Central memory CD8-positive, alpha-beta T cell (primary cell): Measurements from ENCODE around the gene MTHFSD.
A peak's percentile ranks its signal among the peaks of the same experiment; 100 is the strongest.

Experiments
- ATAC-seq: fragments of 150-1000 bp; cut with Tn5 transposase; replicated peaks from 2 replicates; pipeline ENCODE4 v1.10.0; 2022; ENCODE audit warnings: mild to moderate bottlenecking, moderate FRiP score, moderate number of reproducible peaks; ENCODE audit not compliant: poor library complexity, severe bottlenecking; ENCODE audit errors: extremely low read depth
- DNase-seq, 2 donors: peaks; one replicate each; pipeline ENCODE4 v3.0.0; 2021; ENCODE audit warnings: low spot score in 2 of 2
- H3K27ac Mint-ChIP-seq: one replicate; pipeline ENCODE4 v1.8.0; 2022; ENCODE audit warnings: low read depth, mild to moderate bottlenecking, moderate library complexity, mixed read lengths
- H3K27me3 Mint-ChIP-seq: one replicate; pipeline ENCODE4 v1.8.0; 2022; ENCODE audit warnings: mixed read lengths
- H3K36me3 Mint-ChIP-seq: one replicate; pipeline ENCODE4 v1.8.0; 2022; ENCODE audit warnings: mild to moderate bottlenecking, moderate library complexity, mixed read lengths; ENCODE audit not compliant: insufficient read depth
- H3K4me1 Mint-ChIP-seq: one replicate; pipeline ENCODE4 v1.8.0; 2022; ENCODE audit warnings: mixed read lengths
- H3K4me3 Mint-ChIP-seq: one replicate; pipeline ENCODE4 v1.8.0; 2022; ENCODE audit warnings: mild to moderate bottlenecking, moderate library complexity, mixed read lengths
- H3K9me3 Mint-ChIP-seq: one replicate; pipeline ENCODE4 v1.8.0; 2022; ENCODE audit warnings: mixed read lengths

MTHFSD gene

GRCh38 chr16:86571530-86571915 is 16.5 kb upstream of the MTHFSD start:
- Mint-ChIP-seq H3K27ac (no peak overlapping the region), H3K27me3 (peaks cover 82% of the 10 kb centered on the region), H3K36me3 (peaks cover 2% of the 10 kb centered on the region), H3K9me3 (no peaks in the 10 kb centered on the region), H3K4me3 (no peak overlapping the region), H3K4me1 (peaks cover 6% of the 10 kb centered on the region)
- DNase-seq: no peak
- no peak for ATAC-seq

GRCh38 chr16:86570558-86571529 is 15.8 kb upstream of the MTHFSD start:
- Mint-ChIP-seq H3K4me1 (peaks cover under 1% of the 10 kb centered on the region), H3K27ac (no peak overlapping the region), H3K9me3 (no peaks in the 10 kb centered on the region), H3K27me3 (peaks cover 76% of the 10 kb centered on the region), H3K36me3 (peaks cover 2% of the 10 kb centered on the region), H3K4me3 (no peak overlapping the region)
- no peak for DNase-seq
- no peak for ATAC-seq

GRCh38 chr16:86569701-86570447 is 14.8 kb upstream of the MTHFSD start:
- no peak for ATAC-seq
- peaks cover 2% of the 10 kb centered on the region for H3K36me3 Mint-ChIP-seq
- H3K9me3 Mint-ChIP-seq: no peaks in the 10 kb centered on the region
- DNase-seq: no peak
- H3K27ac Mint-ChIP-seq: no peak overlapping the region
- H3K27me3 Mint-ChIP-seq: peaks cover 76% of the 10 kb centered on the region
- H3K4me3 Mint-ChIP-seq: no peak overlapping the region
- no peaks in the 10 kb centered on the region for H3K4me1 Mint-ChIP-seq

GRCh38 chr16:86568677-86569623 is 13.9 kb upstream of the MTHFSD start:
- no peak overlapping the region for H3K27ac Mint-ChIP-seq
- no peaks in the 10 kb centered on the region for H3K9me3 Mint-ChIP-seq
- peaks cover 76% of the 10 kb centered on the region for H3K27me3 Mint-ChIP-seq
- no peak for ATAC-seq
- no peak for DNase-seq
- H3K4me1 Mint-ChIP-seq: peaks cover 9% of the 10 kb centered on the region
- H3K36me3 Mint-ChIP-seq: peaks cover 2% of the 10 kb centered on the region
- H3K4me3 Mint-ChIP-seq: peak overlapping the region; percentile 20

- peak overlapping the region; percentile 41 for H3K27ac Mint-ChIP-seq
- H3K4me1 Mint-ChIP-seq: peaks cover 15% of the 10 kb centered on the region
- no peak for DNase-seq
- H3K27me3 Mint-ChIP-seq: peaks cover 73% of the 10 kb centered on the region
- no peak for ATAC-seq
- peak overlapping the region; percentile 36 for H3K4me3 Mint-ChIP-seq
- H3K36me3 Mint-ChIP-seq: peaks cover 2% of the 10 kb centered on the region
- no peaks in the 10 kb centered on the region for H3K9me3 Mint-ChIP-seq
Observed at GRCh38 chr16:86567701-86568581, 12.9 kb upstream of the MTHFSD start.

- no peak for ATAC-seq
- H3K27me3 Mint-ChIP-seq: peaks cover 65% of the 10 kb centered on the region
- H3K4me3 Mint-ChIP-seq: peak overlapping the region; percentile 36
- DNase-seq: no peak
- peak overlapping the region; percentile 41 for H3K27ac Mint-ChIP-seq
- peaks cover 2% of the 10 kb centered on the region for H3K36me3 Mint-ChIP-seq
- H3K4me1 Mint-ChIP-seq: peaks cover 15% of the 10 kb centered on the region
- no peaks in the 10 kb centered on the region for H3K9me3 Mint-ChIP-seq
Observed at GRCh38 chr16:86566966-86567700, 12.1 kb upstream of the MTHFSD start.

- Mint-ChIP-seq H3K4me3 (peak within 1 kb of the TSS; percentile 36), H3K36me3 (peaks cover 2% of the 10 kb centered on the region), H3K27ac (peak within 1 kb of the TSS; percentile 41), H3K27me3 (peaks cover 60% of the 10 kb centered on the region), H3K4me1 (peaks cover 15% of the 10 kb centered on the region), H3K9me3 (no peaks in the 10 kb centered on the region)
- DNase-seq: no peak
- no peak for ATAC-seq
Observed at GRCh38 chr16:86566601-86566965, 11.5 kb upstream of the MTHFSD start, which contains the start of gene FOXC2. Gene FOXC2 (plus strand): TSS chr16:86566829. CDS start chr16:86567336, 507 bp downstream.

- H3K4me3 Mint-ChIP-seq: no peak overlapping the region
- H3K27me3 Mint-ChIP-seq: peaks cover 53% of the 10 kb centered on the region
- H3K4me1 Mint-ChIP-seq: peaks cover 15% of the 10 kb centered on the region
- H3K27ac Mint-ChIP-seq: no peak overlapping the region
- DNase-seq: no peak
- H3K9me3 Mint-ChIP-seq: no peaks in the 10 kb centered on the region
- peaks cover 2% of the 10 kb centered on the region for H3K36me3 Mint-ChIP-seq
- ATAC-seq: no peak
Observed at GRCh38 chr16:86565644-86566511, 10.8 kb upstream of the MTHFSD start.

- Mint-ChIP-seq H3K4me3 (no peak overlapping the region), H3K27me3 (peaks cover 51% of the 10 kb centered on the region), H3K36me3 (peaks cover 2% of the 10 kb centered on the region), H3K4me1 (peaks cover 15% of the 10 kb centered on the region), H3K27ac (no peak overlapping the region), H3K9me3 (no peaks in the 10 kb centered on the region)
- ATAC-seq (no peak), DNase-seq (no peak)
Observed at GRCh38 chr16:86565181-86565631, 10.2 kb upstream of the MTHFSD start.
